Esophagus squamous epithelium (tissue), 4 donors: ENCODE measurements around the gene ODAD3.
"Not testable (repeated sequence)": the region's sequence is repeated elsewhere in the genome, so short reads cannot be mapped to it uniquely, and the experiment has no call there.

Experiments
- CTCF ChIP-seq, 6 experiments: fragments of 450-650 bp in 4 of 6; fragments of 200-600 bp in 2 of 6; sonication (generic) in 2 of 6; IDR thresholded peaks; one replicate each; pipeline ENCODE4 v1.5.1; 2016 to 2019; ENCODE audit warnings: antibody characterized with exemption in 6 of 6, mild to moderate bottlenecking in 4 of 6, moderate library complexity in 4 of 6
- POLR2A ChIP-seq, 4 donors: fragments of 450-650 bp; IDR thresholded peaks; one replicate each; pipeline ENCODE4 v1.6.1; 2017; ENCODE audit warnings: antibody characterized with exemption in 4 of 4, mild to moderate bottlenecking in 4 of 4, moderate library complexity in 3 of 4

- TF ChIP-seq CTCF, POLR2A (IDR thresholded peaks at IDR 0.05): not testable (repeated sequence)
Observed at GRCh38 chr19:11455233-11455554, 20.3 kb upstream of the ODAD3 start.
